T-helper 2 cell treated with Interferon-gamma antibody and Interleukin-4, amounts not matched to agents 100 ng/mL and 5 ng/mL, for 36 hours (primary cell): Measurements from ENCODE around the gene MALSU1. TPM values are rescaled to one million over a fixed set of nuclear protein-coding genes. Genes with fewer than 3 reads are reported as not detected.

Experiments
- intact Hi-C: fragments of 100-400 bp; cut with micrococcal nuclease; formaldehyde crosslinking; loops from one replicate; pipeline ENCODE4 v1.15.1; 2023
- total RNA-seq: library from RNA; stranded (reverse); gene quantifications from 2 replicates; pipeline ENCODE4 v1.2.3, GENCODE V29; 2022

Gene MALSU1
- total RNA-seq: 56.3 and 61.4 TPM in 2 replicates

- intact Hi-C loops: loop anchor here (1.0 to 5.0 kb wide), 9 partner anchors 22 to 477 kb away; partner anchors contain the start of genes KLHL7 and TOMM7
Observed at GRCh38 chr7:23298885-23299769, at the start of gene MALSU1. Gene MALSU1, plus strand, starts transcription at chr7:23299339. Its CDS starts 14 bp downstream, at chr7:23299353.

DNA sequence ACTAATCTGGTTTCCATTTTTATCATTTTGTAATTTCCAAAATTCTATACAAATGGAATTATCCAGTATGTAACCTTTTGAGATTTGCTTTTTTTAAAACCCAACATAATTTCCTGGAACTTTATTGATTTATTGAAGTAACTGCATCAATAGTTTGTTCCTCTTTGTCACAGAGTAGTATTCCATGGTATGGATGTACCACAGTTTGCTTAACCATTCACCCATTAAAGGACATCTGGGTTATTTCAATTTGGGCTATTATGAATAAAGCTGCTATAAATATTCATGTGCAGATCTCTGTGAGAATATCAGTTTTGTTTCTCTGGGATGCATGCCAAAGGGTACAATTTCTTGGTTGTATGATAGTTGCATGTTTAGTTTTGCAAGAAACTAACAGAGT is 49.7 kb upstream of the MALSU1 start:
- intact Hi-C loops: no loop called here

DNA sequence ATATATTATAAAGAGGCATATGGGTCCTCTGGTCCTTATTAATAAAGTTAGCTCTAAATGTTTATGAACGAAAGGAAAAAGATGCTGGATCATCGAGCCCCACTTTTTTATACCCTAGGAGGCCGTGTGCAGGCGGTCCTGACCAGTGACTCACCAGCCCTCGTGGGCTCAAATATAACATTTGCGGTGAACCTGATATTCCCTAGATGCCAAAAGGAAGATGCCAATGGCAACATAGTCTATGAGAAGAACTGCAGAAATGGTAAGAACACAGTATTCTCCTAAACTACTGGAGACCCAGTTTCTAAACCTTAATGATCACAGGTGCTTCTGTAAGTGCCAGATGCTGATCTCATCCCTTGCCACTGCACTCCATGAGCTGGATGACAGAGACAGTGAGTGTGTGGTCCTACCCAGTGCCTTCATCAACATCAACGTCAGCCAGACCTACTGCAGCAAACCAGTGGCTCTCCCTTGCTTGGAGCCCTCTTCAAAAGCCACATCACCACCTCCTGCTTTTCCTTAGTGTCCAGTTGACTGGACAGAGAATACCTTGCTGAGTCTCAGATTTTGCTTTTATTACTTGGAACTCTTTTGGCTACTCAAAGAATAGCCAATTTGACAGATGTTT is 45.0 kb upstream of the MALSU1 start:
- intact Hi-C loops: no loop called here

GRCh38 chr7:23256731-23257130 is 42.4 kb upstream of the MALSU1 start:
- intact Hi-C loops: no loop called here

DNA sequence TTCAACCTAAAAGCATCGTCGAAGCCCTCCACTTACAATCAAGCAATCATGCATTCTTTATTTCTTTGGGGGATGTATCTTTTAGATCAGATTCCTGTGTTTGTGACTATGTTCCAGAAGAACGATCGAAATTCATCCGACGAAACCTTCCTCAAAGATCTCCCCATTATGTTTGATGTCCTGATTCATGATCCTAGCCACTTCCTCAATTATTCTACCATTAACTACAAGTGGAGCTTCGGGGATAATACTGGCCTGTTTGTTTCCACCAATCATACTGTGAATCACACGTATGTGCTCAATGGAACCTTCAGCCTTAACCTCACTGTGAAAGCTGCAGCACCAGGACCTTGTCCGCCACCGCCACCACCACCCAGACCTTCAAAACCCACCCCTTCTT is 38.8 kb upstream of the MALSU1 start:
- intact Hi-C loops: no loop called here

DNA sequence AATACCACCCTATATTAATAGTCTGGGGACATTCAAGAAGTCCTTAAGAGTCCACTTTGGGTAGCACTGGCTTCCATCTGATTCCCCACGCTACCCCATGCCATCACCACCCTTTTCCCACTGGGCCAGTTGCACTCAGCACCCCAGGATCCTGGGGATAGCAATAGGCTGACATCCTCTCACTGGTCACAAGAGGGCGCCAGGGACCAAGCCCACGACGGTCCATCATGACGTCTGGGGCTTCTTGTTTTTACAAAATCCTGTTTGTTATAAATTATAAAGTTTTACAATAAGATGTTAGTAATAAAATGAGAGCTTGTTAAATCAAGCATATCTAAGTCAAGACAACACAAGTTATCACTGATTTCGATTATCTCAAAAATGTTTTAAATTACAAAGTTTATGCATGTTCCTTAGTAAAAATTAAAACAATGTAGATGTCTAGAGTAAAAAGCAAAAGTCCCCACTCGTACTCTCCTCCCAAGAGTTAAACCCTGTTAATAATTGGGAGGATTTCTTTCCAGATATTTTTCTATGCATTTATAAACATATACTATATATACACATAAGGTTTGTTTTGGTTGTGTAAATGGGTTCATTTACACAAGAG is 37.2 kb upstream of the MALSU1 start:
- intact Hi-C loops: no loop called here

DNA sequence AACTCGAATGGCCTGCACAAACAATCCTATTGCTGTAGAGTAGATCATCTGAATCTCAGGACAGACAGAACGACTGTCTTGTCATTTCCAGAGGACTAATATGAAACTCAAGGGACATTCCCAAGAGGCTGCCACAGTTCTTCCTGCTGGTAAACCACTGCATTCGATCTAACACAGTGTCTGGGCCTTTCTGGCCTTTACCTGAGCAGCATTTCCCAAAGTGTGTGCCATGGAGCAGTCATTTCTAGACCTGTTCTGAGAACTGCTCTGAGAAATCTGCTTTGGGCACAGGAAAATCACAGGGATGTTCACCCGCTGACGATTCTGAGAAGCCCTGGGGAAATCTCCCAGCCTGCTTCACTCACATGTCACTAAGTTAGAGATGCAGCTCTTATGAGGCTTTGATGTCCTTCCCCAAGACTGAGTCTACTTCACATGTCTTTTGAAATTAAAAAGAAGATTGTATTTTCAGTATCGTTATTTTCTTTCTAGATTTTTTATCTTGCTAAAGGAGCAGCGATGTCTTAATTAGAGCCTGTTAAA is 34.2 kb upstream of the MALSU1 start:
- intact Hi-C loops: no loop called here

- intact Hi-C loops: no loop called here
Observed at GRCh38 chr7:23266918-23267317, 32.2 kb upstream of the MALSU1 start.

DNA sequence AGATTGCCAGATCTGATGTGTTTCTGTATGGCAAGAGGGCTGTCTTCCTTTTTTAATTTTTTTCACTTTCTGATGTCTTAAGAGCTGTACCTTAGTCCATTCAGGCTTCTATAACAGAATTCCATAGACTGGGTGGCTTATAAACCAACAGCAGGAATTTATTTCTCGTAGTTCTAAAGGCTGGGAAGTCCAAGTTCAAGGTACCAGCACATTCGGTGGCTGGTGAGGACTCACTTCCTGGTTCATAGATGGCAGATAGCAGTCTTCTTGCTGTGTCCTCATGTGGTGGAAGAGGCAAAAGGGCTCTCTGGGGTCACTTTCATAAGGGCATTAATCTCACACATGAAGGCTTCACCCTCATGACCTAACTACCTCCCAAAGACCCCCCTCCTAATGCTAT is 31.8 kb upstream of the MALSU1 start:
- intact Hi-C loops: no loop called here

GRCh38 chr7:23268167-23268566 is 31.0 kb upstream of the MALSU1 start:
- intact Hi-C loops: no loop called here

GRCh38 chr7:23268746-23269145 is 30.4 kb upstream of the MALSU1 start:
- intact Hi-C loops: no loop called here

GRCh38 chr7:23272275-23272674 is 26.9 kb upstream of the MALSU1 start:
- intact Hi-C loops: loop anchor here (2.0 to 5.0 kb wide), 4 partner anchors 90 to 441 kb away; partner anchors contain the start of genes NUP42 and TRA2A

GRCh38 chr7:23273141-23273599 is 26.0 kb upstream of the MALSU1 start:
- intact Hi-C loops: loop anchor here (1.0 to 5.0 kb wide), 9 partner anchors 26 to 440 kb away; partner anchors contain the start of genes CCDC126, MALSU1, NUP42 and TRA2A

- intact Hi-C loops: no loop called here
Observed at GRCh38 chr7:23275912-23276311, 23.2 kb upstream of the MALSU1 start.

DNA sequence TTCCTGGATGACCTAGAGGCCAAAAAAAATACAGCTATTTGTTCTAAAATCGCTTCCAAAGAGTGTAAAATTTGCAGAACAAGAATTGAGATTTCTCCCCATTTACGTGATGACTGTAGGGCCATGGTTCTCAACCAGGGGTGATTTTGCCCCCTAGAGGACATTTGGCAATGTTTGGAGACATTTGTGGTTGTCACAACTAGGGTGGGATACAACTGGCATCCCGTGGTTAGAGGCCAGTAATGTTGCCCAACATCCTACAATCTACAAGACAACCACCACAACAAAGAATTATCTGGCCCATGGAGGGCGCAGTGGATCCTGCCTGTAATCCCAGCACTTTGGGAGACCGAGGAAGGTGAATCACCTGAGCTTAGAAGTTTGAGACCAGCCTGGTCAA is 22.8 kb upstream of the MALSU1 start:
- intact Hi-C loops: no loop called here

GRCh38 chr7:23276947-23277346 is 22.2 kb upstream of the MALSU1 start:
- intact Hi-C loops: loop anchor here (1.0 kb wide), 3 partner anchors 22 to 191 kb away; partner anchors contain the start of gene MALSU1

GRCh38 chr7:23277359-23277989 is 21.7 kb upstream of the MALSU1 start:
- intact Hi-C loops: loop anchor here (1.0 kb wide), 3 partner anchors 22 to 191 kb away; partner anchors contain the start of gene MALSU1

GRCh38 chr7:23279819-23280525 is 19.2 kb upstream of the MALSU1 start:
- intact Hi-C loops: no loop called here

DNA sequence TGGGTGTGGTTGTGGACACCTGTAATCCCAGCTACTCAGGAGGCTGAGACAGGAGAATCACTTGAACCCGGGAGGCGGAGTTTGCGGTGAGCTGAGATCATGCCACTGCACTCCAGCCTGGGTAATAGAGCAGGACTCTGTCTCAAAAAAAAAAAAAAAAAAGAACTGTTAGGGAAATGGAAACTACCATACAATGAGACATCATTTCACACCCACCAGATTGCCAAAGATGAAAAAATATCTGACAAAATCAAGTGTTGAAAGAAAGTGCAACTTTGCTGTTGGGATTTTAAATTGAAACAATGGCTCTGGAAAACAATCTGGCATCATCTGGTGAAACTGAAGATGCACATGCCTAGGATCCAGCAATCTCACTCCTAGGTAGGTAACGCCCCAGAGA is 16.1 kb upstream of the MALSU1 start:
- intact Hi-C loops: no loop called here

DNA sequence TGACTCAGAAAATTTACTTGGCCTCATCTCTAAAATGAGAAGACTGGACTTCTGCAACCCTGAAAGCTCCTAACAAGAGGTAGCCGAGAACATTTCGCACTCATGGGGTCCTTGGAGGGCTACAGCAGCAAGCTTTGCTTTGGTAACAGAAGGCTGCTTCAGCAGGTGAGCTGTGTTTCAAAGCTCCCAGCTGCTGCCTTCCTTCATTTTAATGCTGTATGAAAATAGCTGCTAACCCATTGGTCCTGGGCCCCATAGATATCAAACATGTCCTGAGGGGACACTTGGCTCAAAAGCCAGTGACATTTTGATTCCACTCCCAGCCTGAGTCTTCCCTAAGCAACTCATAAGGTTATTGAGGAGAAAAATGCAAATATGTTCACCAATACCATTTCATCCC is 14.3 kb upstream of the MALSU1 start:
- intact Hi-C loops: no loop called here
